PFSK-1 (cell line): ENCODE measurements around the gene TEX53.

Experiments
- POLR2AphosphoS5 ChIP-seq: IDR thresholded peaks from 2 replicates; pipeline ENCODE4 v1.6.1; 2012; ENCODE audit warnings: low read depth, mild to moderate bottlenecking, control low read depth, low read length, moderate library complexity
- TAF1 ChIP-seq: IDR thresholded peaks from 2 replicates; pipeline ENCODE4 v1.6.1; 2012; ENCODE audit warnings: low read length, control low read depth, borderline replicate concordance; ENCODE audit not compliant: insufficient read depth

- TF ChIP-seq POLR2AphosphoS5 (no peak), TAF1 (no peak)
Observed at GRCh38 chr9:114668146-114668545, 10.5 kb upstream of the TEX53 start.
